GM21723 (cell line): ENCODE results near the gene EPS15.

Experiments used
- ATAC-seq: cut with Tn5 transposase; IDR thresholded peaks from one replicate; pipeline ENCODE4 v1.9.1; 2021; ENCODE audit warnings: mild to moderate bottlenecking, moderate library complexity; ENCODE audit not compliant: unreplicated experiment

Gene EPS15

DNA sequence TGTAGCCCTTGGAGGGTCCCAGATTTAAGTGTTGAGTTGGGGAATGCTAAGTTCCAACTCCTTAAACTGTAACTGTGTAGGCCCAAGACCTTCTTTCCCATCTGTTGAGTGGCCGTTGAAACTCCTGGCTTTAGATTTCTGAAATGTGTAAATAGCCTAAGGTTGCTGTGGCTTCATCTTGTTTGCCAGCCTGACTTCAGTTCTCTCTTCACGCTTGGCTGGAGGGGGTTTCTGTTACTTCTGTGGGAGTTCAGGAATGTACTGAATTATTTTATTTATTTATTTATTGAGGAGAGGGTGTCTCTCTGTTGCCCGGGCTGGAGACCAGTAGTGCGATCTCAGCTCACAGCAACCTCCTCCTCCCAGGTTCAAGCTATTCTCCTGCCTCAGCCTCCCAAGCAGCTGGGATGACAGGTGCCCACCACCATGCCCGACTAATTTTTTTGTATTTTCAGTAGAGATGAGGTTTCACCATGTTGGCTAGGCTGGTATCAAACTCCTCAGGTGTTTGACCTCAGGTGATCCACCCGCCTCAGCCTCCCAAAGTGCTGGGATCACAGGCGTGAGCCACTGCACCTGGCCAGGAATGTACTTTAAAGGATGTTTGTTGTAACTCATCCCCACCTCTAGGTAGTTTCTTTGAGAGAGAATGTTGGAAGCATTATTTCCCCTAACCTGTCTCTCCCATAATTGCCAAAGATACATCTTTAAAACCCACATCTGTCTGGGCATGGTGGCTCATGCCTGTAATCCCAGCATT is 194.6 kb downstream of the EPS15 start:
- ATAC-seq = no peak

DNA sequence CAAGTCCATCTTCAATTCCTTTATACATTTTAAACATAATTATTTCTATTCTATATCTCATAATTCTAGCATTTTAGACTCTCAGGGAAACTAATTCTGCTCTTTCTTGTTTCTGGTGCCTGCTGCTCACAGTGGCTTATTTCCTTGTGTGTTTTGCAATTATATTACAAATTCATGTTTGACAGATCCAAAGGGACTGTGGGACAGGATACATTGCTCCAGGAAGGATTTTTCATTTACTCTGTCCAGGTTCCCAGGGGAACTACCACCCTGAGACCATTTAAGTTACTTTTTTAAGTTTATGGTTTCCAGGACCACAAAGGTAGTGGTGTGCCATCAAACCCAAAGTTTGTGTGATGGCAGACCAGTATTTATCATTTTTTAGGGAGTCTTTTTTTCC is 195.3 kb downstream of the EPS15 start:
- ATAC-seq = no peak

GRCh38 chr1:51322417-51323101 is 196.5 kb downstream of the EPS15 start:
- ATAC-seq = no peak

- ATAC-seq = no peak
Observed at GRCh38 chr1:51321924-51322280, 197.2 kb downstream of the EPS15 start.

DNA sequence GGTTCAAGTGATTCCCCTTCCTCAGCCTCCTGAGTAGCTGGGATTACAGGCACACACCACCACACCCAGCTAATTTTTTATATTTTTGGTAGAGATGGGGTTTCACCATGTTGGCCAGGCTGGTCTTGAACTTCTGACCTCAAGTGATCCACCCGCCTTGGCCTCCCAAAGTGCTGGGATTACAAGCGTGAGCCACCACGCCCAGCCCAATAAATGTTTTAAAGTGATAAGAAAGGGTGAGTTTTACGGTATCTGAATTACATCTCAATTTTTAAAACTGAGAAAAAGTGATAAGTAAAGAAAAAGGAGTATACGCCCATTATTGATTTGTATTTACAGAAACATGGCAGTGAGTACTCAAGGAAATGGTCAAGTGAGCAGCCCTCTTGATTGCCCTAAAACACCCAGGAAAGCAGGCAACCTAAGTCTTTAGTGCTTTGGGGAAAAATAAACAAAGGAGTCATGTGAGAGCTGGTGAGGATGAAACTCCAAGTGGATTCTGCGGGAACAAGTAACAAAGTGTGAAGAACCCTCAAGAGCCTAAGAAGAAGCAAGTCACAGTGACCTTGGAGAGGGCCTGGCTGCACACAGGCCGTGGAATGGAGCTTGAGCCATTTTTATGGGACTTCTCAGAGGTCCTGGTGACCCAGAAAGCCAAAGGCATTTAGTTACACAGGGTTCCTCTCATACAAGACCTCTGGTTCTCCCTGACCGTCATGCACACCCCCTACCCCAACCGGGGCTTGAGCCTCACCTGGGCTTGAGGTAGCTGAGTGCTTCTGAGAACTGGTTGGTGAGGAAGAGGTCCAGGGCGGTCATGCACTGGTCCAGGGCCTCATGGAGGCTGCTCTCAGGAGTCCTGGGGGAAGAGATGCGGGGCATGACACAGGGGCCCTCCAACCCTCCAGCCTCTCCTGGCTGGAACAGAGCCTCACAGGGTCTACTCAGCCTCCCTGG is 197.8 kb downstream of the EPS15 start:
- no peak for ATAC-seq

GRCh38 chr1:51317798-51318197 is 201.3 kb downstream of the EPS15 start:
- no peak for ATAC-seq

GRCh38 chr1:51316846-51317120 is 202.3 kb downstream of the EPS15 start:
- no peak for ATAC-seq

- ATAC-seq = no peak
Observed at GRCh38 chr1:51316113-51316845, 202.8 kb downstream of the EPS15 start.

- ATAC-seq = no peak
Observed at GRCh38 chr1:51314974-51315373, 204.1 kb downstream of the EPS15 start.

GRCh38 chr1:51313961-51314777 is 204.9 kb downstream of the EPS15 start:
- ATAC-seq = no peak

GRCh38 chr1:51313268-51313852 is 205.7 kb downstream of the EPS15 start:
- ATAC-seq = no peak

DNA sequence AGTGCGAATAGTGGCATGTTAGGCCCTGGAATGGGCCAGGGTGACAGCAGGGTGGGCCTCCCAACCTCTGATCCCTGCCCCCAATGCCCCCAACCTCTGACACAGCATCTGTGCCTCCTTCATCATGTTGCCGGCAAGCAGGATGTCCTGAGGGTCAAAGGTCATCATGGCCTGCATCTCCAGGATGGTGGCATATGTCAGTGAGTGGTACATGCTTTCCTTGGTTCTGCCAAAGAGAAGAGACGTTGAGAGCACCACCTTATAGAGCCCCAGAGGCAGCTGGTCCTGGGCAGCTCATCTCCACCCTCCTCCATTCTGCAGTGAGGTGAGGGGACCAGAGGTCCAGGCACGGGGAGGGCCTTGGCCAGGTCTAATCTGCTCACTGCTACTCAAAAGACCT is 206.3 kb downstream of the EPS15 start:
- no peak for ATAC-seq

DNA sequence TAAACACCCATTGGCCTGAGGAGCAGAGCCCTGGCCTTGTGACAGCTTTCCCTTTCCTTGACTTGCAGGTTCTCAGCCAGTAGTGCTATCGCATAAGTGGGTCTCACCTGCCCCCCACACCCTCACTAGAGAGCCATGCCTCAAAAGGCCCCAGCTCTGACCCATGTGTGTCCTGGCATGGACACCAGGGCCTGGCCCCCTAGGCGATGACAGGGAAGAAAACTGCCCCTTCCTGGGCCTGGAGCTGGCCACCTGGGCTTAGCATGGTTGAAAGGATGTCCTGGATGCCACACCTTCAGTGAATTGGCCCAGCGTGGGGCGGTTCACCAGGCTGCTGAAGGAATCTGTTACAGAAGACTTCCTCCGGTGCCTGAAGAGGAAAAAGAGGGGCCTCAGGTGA is 207.2 kb downstream of the EPS15 start:
- ATAC-seq = no peak

- ATAC-seq = no peak
Observed at GRCh38 chr1:51310871-51311613, 208.0 kb downstream of the EPS15 start.

DNA sequence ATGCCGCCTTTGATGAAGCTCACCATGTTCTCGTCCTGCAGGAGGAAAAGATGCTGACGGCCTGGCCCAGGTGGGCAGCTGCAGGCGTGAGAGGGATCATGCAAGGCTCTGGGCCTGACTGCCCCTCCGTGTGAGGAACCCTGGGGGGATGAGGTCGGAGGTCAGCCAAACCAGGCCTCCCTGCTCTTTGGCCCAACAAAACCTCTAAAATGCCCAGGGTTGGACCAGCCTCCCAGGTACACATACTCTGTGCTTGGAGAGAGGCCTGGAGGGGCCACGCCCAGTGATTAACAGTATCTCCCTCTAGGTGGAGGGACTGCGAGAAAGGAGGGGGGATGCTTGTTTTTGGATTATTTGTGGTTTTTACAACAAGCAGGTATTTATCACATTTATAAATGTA is 209.8 kb downstream of the EPS15 start:
- no peak for ATAC-seq

DNA sequence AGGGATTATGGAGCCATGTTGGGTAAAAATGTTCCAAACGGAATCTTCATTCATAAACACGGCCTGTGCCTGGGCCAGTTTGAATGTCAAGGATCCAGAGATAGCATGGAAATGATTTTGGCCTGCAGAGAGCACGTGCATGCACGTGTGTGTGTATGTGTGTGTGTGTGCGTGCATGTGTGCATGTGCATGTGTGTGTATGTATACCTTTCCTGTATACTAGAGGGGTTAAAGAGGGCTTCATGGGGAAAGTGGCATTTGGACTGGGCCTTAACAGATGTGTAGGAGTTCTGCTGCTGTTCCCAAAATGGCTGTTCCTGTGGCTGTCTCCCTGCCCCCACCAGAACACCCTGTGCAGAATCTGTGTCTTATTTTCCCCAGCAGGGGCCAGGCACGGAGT is 210.4 kb downstream of the EPS15 start:
- no peak for ATAC-seq

DNA sequence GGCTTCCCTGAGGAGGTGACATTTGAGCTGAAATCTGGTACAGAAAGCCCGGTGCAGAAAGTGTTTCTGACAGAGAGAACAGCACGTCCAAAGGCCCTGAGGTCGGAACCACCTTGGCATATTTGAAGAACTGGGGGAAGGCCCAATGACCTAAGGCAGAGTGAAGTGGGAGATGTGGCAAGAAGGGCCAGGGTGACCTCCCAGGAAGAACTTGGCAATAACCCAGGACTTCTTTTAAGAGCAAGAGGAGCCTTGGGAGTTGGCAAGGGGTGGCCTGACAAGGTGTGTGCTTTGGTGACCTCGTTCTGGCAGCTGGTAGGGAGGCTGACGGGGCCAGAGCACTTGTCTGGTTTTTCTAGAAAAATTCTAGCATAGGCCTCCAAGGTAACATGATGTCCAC is 212.1 kb downstream of the EPS15 start:
- ATAC-seq = no peak

GRCh38 chr1:51305371-51305823 is 213.7 kb downstream of the EPS15 start:
- no peak for ATAC-seq

DNA sequence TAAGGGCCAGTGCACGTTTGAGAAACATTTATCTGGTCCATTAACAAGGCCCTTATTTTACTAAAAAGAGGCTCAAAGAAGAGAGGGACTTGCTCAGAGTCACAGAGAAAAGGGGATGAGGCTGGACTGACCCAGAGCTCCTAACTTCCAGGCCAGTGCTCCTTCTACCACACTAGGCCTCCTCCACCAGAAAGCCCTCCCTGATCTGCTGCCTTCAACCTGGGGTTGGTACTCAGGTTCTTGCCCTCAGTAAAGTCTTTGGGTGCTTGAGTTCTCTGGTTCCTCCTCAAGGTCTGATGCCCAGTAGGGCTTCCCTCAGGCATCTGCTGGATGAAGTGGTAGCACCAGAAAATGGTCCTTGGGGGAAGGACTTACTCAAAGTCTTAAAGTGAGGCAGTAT is 214.7 kb downstream of the EPS15 start:
- no peak for ATAC-seq
